HEK293 (cell line): ENCODE results near the gene SF3B3.

Experiments used
- CTCF ChIA-PET: fragments of 350-600 bp; formaldehyde crosslinking; extraction: SDS; loops from one replicate; lab custom pipeline; 2021; ENCODE audit warnings: antibody characterized with exemption; lab: Yijun Ruan, JAX
- POLR2A ChIA-PET: fragments of 300-600 bp; formaldehyde crosslinking; extraction: SDS; loops from one replicate; lab custom pipeline; 2020; ENCODE audit warnings: antibody characterized with exemption, inconsistent platforms; lab: Yijun Ruan, JAX
- H3K27ac ChIP-seq: fragments of 200-500 bp; sonication (Bioruptor generic); 2 replicates; pipeline ENCODE4 v1.5.1; 2014; ENCODE audit warnings: low read depth, low read length, control low read depth, inconsistent platforms; ENCODE audit errors: extremely low read depth
- H3K36me3 ChIP-seq, 2 experiments: fragments of 200-500 bp in 1 of 2; sonication (Bioruptor generic) in 1 of 2; 1 replicate in 1 of 2; 2 replicates in 1 of 2; pipeline ENCODE4 v1.5.1; 2014 to 2017; ENCODE audit warnings: inconsistent platforms in 2 of 2, low read length in 2 of 2; ENCODE audit not compliant: control insufficient read depth in 2 of 2, insufficient read depth in 1 of 2
- H3K4me1 ChIP-seq: fragments of 200-500 bp; sonication (Bioruptor generic); 2 replicates; pipeline ENCODE4 v1.5.1; 2014; ENCODE audit warnings: mild to moderate bottlenecking, low read length, inconsistent platforms; ENCODE audit not compliant: control insufficient read depth, insufficient read depth
- H3K4me3 ChIP-seq: 2 replicates; pipeline ENCODE4 v1.5.1; 2011; ENCODE audit warnings: low read depth, mild to moderate bottlenecking, control low read depth, low read length, moderate library complexity
- H3K9me3 ChIP-seq: fragments of 200-500 bp; sonication (Bioruptor generic); 2 replicates; pipeline ENCODE4 v1.5.1; 2014; ENCODE audit warnings: low read depth, low read length, inconsistent platforms; ENCODE audit not compliant: control insufficient read depth, insufficient read depth
- RBAK ChIP-seq: fragments of 450-650 bp; formaldehyde crosslinking; IDR thresholded peaks from 2 replicates; pipeline ENCODE4 v1.5.1; 2016; ENCODE audit warnings: missing biosample characterization, missing genetic modification characterization
- YY1 ChIP-seq: fragments of 450-650 bp; formaldehyde crosslinking; IDR thresholded peaks from 2 replicates; pipeline ENCODE4 v1.5.1; 2018; ENCODE audit warnings: missing biosample characterization, missing genetic modification characterization
- ZEB2 ChIP-seq: fragments of 450-650 bp; formaldehyde crosslinking; IDR thresholded peaks from 2 replicates; pipeline ENCODE4 v1.5.1; 2016; ENCODE audit warnings: missing biosample characterization, missing genetic modification characterization
- ZFP69B ChIP-seq: fragments of 450-650 bp; formaldehyde crosslinking; IDR thresholded peaks from 2 replicates; pipeline ENCODE4 v1.5.1; 2016; ENCODE audit warnings: missing biosample characterization, missing genetic modification characterization
- ZNF10 ChIP-seq: fragments of 450-650 bp; formaldehyde crosslinking; IDR thresholded peaks from 2 replicates; pipeline ENCODE4 v1.5.1; 2017; ENCODE audit warnings: missing biosample characterization, missing genetic modification characterization
- ZNF121 ChIP-seq: fragments of 450-650 bp; formaldehyde crosslinking; IDR thresholded peaks from 2 replicates; pipeline ENCODE4 v1.5.1; 2016; ENCODE audit warnings: missing biosample characterization, missing genetic modification characterization
- ZNF140 ChIP-seq: fragments of 450-650 bp; formaldehyde crosslinking; IDR thresholded peaks from 2 replicates; pipeline ENCODE4 v1.5.1; 2016; ENCODE audit warnings: missing biosample characterization, missing genetic modification characterization
- ZNF146 ChIP-seq: fragments of 450-650 bp; formaldehyde crosslinking; IDR thresholded peaks from 2 replicates; pipeline ENCODE4 v1.5.1; 2016; ENCODE audit warnings: missing biosample characterization, missing genetic modification characterization
- ZNF175 ChIP-seq: fragments of 450-650 bp; formaldehyde crosslinking; IDR thresholded peaks from 2 replicates; pipeline ENCODE4 v1.5.1; 2016; ENCODE audit warnings: missing biosample characterization, missing genetic modification characterization
- ZNF335 ChIP-seq: fragments of 450-650 bp; formaldehyde crosslinking; conservative IDR thresholded peaks from 2 replicates; pipeline ENCODE4 v1.5.1; 2016; ENCODE audit warnings: missing biosample characterization, missing genetic modification characterization
- ZNF341 ChIP-seq: fragments of 450-650 bp; formaldehyde crosslinking; IDR thresholded peaks from 2 replicates; pipeline ENCODE4; 2016; ENCODE audit warnings: low read depth, missing biosample characterization, missing genetic modification characterization
- ZNF488 ChIP-seq: fragments of 450-650 bp; formaldehyde crosslinking; IDR thresholded peaks from 2 replicates; pipeline ENCODE4 v1.5.1; 2016; ENCODE audit warnings: missing biosample characterization, missing genetic modification characterization
- ZNF510 ChIP-seq: fragments of 450-650 bp; formaldehyde crosslinking; IDR thresholded peaks from 2 replicates; pipeline ENCODE4 v1.5.1; 2018; ENCODE audit warnings: mild to moderate bottlenecking, missing genetic modification characterization, missing biosample characterization; ENCODE audit not compliant: insufficient replicate concordance
- ZNF558 ChIP-seq: fragments of 450-650 bp; formaldehyde crosslinking; IDR thresholded peaks from 2 replicates; pipeline ENCODE4 v1.5.1; 2016; ENCODE audit warnings: missing biosample characterization, missing genetic modification characterization
- ZNF624 ChIP-seq: fragments of 450-650 bp; formaldehyde crosslinking; IDR thresholded peaks from 2 replicates; pipeline ENCODE4 v1.5.1; 2017; ENCODE audit warnings: missing biosample characterization, missing genetic modification characterization
- ZNF654 ChIP-seq: fragments of 450-650 bp; formaldehyde crosslinking; IDR thresholded peaks from 2 replicates; pipeline ENCODE4 v1.5.1; 2016; ENCODE audit warnings: low read depth, missing biosample characterization, missing genetic modification characterization
- ZNF660 ChIP-seq: fragments of 450-650 bp; IDR thresholded peaks from 2 replicates; pipeline ENCODE4 v1.5.1; 2018; ENCODE audit warnings: missing biosample characterization, mild to moderate bottlenecking, missing genetic modification characterization
- ZNF701 ChIP-seq: fragments of 450-650 bp; formaldehyde crosslinking; IDR thresholded peaks from 2 replicates; pipeline ENCODE4 v1.5.1; 2016; ENCODE audit warnings: missing biosample characterization, missing genetic modification characterization
- ZNF76 ChIP-seq: fragments of 450-650 bp; formaldehyde crosslinking; IDR thresholded peaks from 2 replicates; pipeline ENCODE4; 2016; ENCODE audit warnings: low read depth, missing biosample characterization, missing genetic modification characterization, borderline replicate concordance
- ZNF768 ChIP-seq: fragments of 450-650 bp; formaldehyde crosslinking; IDR thresholded peaks from 2 replicates; pipeline ENCODE4 v1.5.1; 2018; ENCODE audit warnings: missing biosample characterization, mild to moderate bottlenecking, missing genetic modification characterization
- ZNF792 ChIP-seq: fragments of 450-650 bp; formaldehyde crosslinking; IDR thresholded peaks from 2 replicates; pipeline ENCODE4 v1.5.1; 2016; ENCODE audit warnings: missing biosample characterization, missing genetic modification characterization
- TF ChIP-seq, protein P1 (sequence below): fragments of 450-650 bp; formaldehyde crosslinking; IDR thresholded peaks from 2 replicates; pipeline ENCODE4 v1.5.1; 2016; ENCODE audit warnings: missing biosample characterization, missing genetic modification characterization
- TF ChIP-seq, protein P2 (sequence below): fragments of 450-650 bp; formaldehyde crosslinking; IDR thresholded peaks from 2 replicates; pipeline ENCODE4 v1.5.1; 2016; ENCODE audit warnings: missing biosample characterization, missing genetic modification characterization
- TF ChIP-seq, protein P3 (sequence below): IDR thresholded peaks from 2 replicates; pipeline ENCODE4 v1.6.1; 2011; ENCODE audit warnings: mild to moderate bottlenecking, low read depth, low read length, borderline replicate concordance
- TF ChIP-seq, protein P4 (sequence below): fragments of 450-650 bp; IDR thresholded peaks from 2 replicates; pipeline ENCODE4 v1.5.1; 2018; ENCODE audit warnings: missing biosample characterization, missing genetic modification characterization

Gene SF3B3

GRCh38 chr16:70544548-70544947 is 20.9 kb downstream of the SF3B3 start:
- H3K36me3 ChIP-seq = peaks cover 84 to 98% of the 10 kb centered on the region in 2 experiments
- ChIA-PET CTCF (interaction anchor here (1.0 kb wide), 1 partner anchor 277 kb away, joined by 3 read pairs; no protein-coding TSS in a partner anchor), POLR2A (no interaction called here)
- H3K4me1 ChIP-seq = no peaks in the 10 kb centered on the region
- TF ChIP-seq ZNF175 (tag by site-specific recombination) (no peak), ZNF121 (peak; percentile 65; the same call in 1 of the 2 replicates), RBAK (tag by site-specific recombination) (no peak)
- TF ChIP-seq, protein P1, sequence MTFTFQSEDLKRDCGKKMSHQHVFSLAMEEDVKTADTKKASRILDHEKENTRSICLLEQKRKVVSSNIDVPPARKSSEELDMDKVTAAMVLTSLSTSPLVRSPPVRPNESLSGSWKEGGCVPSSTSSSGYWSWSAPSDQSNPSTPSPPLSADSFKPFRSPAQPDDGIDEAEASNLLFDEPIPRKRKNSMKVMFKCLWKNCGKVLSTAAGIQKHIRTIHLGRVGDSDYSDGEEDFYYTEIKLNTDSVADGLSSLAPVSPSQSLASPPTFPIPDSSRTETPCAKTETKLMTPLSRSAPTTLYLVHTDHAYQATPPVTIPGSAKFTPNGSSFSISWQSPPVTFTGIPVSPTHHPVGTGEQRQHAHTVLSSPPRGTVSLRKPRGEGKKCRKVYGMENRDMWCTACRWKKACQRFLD (tag by site-specific recombination) = no peak
- H3K27ac ChIP-seq = no peak overlapping the region
- no peaks in the 10 kb centered on the region for H3K9me3 ChIP-seq
- H3K4me3 ChIP-seq = no peak overlapping the region

- ChIA-PET POLR2A (no interaction called here), CTCF (no interaction called here)
- Histone ChIP-seq H3K9me3 (no peaks in the 10 kb centered on the region), H3K27ac (no peak overlapping the region), H3K36me3 (peaks cover 73 to 96% of the 10 kb centered on the region in 2 experiments), H3K4me3 (no peak overlapping the region)
- TF ChIP-seq ZNF701 (tag by site-specific recombination) (no peak), YY1 (tag by site-specific recombination) (no peak), ZNF140 (tag by site-specific recombination) (no peak), ZNF558 (no peak)
- TF ChIP-seq, protein P2, sequence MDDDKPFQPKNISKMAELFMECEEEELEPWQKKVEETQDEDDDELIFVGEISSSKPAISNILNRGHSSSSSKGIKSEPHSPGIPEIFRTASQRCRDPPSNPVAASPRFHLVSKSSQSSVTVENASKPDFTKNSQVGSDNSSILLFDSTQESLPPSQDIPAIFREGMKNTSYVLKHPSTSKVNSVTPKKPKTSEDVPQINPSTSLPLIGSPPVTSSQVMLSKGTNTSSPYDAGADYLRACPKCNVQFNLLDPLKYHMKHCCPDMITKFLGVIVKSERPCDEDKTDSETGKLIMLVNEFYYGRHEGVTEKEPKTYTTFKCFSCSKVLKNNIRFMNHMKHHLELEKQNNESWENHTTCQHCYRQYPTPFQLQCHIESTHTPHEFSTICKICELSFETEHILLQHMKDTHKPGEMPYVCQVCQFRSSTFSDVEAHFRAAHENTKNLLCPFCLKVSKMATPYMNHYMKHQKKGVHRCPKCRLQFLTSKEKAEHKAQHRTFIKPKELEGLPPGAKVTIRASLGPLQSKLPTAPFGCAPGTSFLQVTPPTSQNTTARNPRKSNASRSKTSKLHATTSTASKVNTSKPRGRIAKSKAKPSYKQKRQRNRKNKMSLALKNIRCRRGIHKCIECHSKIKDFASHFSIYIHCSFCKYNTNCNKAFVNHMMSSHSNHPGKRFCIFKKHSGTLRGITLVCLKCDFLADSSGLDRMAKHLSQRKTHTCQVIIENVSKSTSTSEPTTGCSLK (tag by site-specific recombination) = no peak
- TF ChIP-seq, protein P3, sequence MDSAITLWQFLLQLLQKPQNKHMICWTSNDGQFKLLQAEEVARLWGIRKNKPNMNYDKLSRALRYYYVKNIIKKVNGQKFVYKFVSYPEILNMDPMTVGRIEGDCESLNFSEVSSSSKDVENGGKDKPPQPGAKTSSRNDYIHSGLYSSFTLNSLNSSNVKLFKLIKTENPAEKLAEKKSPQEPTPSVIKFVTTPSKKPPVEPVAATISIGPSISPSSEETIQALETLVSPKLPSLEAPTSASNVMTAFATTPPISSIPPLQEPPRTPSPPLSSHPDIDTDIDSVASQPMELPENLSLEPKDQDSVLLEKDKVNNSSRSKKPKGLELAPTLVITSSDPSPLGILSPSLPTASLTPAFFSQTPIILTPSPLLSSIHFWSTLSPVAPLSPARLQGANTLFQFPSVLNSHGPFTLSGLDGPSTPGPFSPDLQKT = no peak
- TF ChIP-seq, all 188 proteins: peak for 0
- no peaks in the 10 kb centered on the region for H3K4me1 ChIP-seq
Measured at GRCh38 chr16:70548936-70549335, 25.3 kb downstream of the SF3B3 start.

DNA sequence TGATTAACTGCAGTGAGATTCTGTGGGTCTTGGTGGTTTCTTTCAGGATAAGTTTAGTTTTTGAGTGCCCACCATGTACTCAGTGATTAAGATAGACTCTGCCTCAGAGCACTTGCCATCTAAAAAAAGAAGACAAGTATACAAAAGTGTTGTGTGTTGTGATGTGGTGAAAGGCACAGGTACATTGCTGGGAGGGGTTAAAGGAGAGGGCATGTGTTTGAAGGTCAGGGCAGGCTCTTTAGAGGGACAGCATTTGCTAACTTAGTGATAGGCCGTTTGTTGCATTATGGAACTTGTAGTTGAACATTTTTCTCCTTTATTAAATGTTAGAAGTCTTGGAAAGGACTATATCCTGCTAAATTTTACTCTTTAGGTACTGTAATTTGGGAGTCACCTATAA is 26.5 kb downstream of the SF3B3 start:
- Histone ChIP-seq H3K4me1 (no peaks in the 10 kb centered on the region), H3K4me3 (no peak overlapping the region), H3K9me3 (no peaks in the 10 kb centered on the region), H3K36me3 (peaks cover 69 to 96% of the 10 kb centered on the region in 2 experiments), H3K27ac (no peak overlapping the region)
- ChIA-PET POLR2A (interaction anchor here (1.2 kb wide), 1 partner anchor 12 kb away, joined by 3 read pairs; no protein-coding TSS in a partner anchor), CTCF (no interaction called here)
- TF ChIP-seq ZNF654 (no peak), ZNF76 (tag by site-specific recombination) (no peak), ZNF792 (tag by site-specific recombination) (no peak), ZNF768 (no peak), ZFP69B (tag by site-specific recombination) (no peak), ZEB2 (tag by site-specific recombination) (no peak), ZNF510 (tag by site-specific recombination) (no peak), ZNF660 (tag by site-specific recombination) (no peak), ZNF335 (tag by site-specific recombination) (no peak), YY1 (tag by site-specific recombination) (no peak), ZNF146 (tag by site-specific recombination) (no peak), ZNF341 (tag by site-specific recombination) (no peak), ZNF488 (no peak), ZNF624 (tag by site-specific recombination) (no peak), ZNF10 (tag by site-specific recombination) (no peak)
- TF ChIP-seq, protein P4, sequence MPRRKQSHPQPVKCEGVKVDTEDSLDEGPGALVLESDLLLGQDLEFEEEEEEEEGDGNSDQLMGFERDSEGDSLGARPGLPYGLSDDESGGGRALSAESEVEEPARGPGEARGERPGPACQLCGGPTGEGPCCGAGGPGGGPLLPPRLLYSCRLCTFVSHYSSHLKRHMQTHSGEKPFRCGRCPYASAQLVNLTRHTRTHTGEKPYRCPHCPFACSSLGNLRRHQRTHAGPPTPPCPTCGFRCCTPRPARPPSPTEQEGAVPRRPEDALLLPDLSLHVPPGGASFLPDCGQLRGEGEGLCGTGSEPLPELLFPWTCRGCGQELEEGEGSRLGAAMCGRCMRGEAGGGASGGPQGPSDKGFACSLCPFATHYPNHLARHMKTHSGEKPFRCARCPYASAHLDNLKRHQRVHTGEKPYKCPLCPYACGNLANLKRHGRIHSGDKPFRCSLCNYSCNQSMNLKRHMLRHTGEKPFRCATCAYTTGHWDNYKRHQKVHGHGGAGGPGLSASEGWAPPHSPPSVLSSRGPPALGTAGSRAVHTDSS = no peak
- TF ChIP-seq, protein P1 (tag by site-specific recombination) = no peak
